Fibroblast of the aortic adventitia (primary cell): ENCODE results near the gene BAIAP2L1. TPM values are rescaled to one million over a fixed set of nuclear protein-coding genes. Genes with fewer than 3 reads are reported as not detected.

Experiments
- DNase-seq: peaks from one replicate; pipeline ENCODE4 v3.0.0-alpha.2; 2010; ENCODE audit warnings: low read depth
- H3K4me3 ChIP-seq: 2 replicates; pipeline ENCODE4 v1.5.1; 2011; ENCODE audit warnings: low read depth, mild to moderate bottlenecking, control low read depth, low read length, moderate library complexity
- total RNA-seq: library from RNA; depleted of rRNA; stranded (reverse); fragments of >200 nt; gene quantifications from 2 replicates; pipeline ENCODE4 v1.2.3, GENCODE V29; 2012; ENCODE audit warnings: low replicate concordance
- TF ChIP-seq, protein P1 (sequence below): IDR thresholded peaks from 2 replicates; pipeline ENCODE4 v1.5.1; 2011; ENCODE audit warnings: mild to moderate bottlenecking, low read length, control low read depth, inconsistent platforms; ENCODE audit not compliant: insufficient read depth

BAIAP2L1 gene
- total RNA-seq, 1 donor = 2.8 TPM

DNA sequence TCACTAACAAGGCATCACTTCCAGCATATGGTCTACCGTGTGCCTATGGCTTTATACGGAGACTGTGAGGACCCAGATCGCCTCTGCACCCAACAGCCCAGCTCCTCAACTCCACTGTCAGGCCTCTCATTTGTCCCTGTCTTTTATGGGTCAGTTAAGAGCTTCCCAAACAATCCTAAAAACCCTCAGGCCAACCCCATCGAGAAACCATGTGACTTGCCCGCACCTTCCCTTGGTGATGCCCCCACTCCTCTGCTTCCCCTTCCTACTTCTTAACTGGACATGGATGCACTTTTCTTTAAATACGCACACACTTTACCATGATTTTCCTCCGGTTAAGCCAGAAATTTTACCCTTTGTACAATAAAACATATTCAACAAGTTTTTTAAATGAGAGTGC lies 46.8 kb downstream of the BAIAP2L1 start:
- TF ChIP-seq, protein P1, sequence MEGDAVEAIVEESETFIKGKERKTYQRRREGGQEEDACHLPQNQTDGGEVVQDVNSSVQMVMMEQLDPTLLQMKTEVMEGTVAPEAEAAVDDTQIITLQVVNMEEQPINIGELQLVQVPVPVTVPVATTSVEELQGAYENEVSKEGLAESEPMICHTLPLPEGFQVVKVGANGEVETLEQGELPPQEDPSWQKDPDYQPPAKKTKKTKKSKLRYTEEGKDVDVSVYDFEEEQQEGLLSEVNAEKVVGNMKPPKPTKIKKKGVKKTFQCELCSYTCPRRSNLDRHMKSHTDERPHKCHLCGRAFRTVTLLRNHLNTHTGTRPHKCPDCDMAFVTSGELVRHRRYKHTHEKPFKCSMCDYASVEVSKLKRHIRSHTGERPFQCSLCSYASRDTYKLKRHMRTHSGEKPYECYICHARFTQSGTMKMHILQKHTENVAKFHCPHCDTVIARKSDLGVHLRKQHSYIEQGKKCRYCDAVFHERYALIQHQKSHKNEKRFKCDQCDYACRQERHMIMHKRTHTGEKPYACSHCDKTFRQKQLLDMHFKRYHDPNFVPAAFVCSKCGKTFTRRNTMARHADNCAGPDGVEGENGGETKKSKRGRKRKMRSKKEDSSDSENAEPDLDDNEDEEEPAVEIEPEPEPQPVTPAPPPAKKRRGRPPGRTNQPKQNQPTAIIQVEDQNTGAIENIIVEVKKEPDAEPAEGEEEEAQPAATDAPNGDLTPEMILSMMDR = no peak
- DNase-seq = no peak
- no peak overlapping the region for H3K4me3 ChIP-seq

DNA sequence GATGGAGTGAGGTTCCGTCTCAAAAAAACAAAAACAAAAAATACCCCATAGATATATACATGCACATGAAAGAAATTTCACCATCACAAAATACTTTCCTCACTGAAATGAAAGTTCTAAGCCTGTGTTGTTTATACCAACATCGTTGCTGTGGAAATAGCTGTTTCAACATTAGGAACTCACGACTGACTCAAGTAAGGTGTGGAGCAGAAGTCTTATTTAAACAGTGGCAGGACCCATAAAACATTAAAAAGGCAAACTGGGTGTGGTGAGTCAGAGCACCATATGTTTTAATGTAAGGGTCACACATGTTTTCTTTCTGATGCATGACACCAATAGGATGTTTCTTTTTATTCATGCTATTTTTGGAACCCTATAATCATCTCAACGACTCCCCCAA lies 48.3 kb downstream of the BAIAP2L1 start:
- no peak overlapping the region for H3K4me3 ChIP-seq
- peak; percentile 58 for DNase-seq
- TF ChIP-seq, protein P1 = no peak

DNA sequence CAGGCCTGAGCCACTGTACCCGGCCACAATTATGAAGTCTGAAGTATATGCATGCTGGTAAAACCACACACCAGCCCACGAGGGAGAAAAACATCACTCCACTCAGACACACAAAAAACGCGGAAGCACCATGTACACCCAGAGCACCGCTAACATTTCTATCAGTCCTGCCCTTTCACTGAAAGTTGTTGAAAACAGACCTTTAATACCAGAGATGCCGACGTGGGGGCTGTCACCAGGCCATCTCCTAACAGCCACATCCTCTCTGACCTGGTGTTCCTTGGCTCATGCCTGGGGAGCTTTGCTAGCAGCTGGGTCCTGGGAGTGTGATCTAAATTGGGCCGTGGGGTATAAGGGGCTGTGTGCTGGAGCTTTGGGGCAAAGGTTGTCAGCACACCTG lies 49.8 kb downstream of the BAIAP2L1 start:
- no peak for DNase-seq
- no peak overlapping the region for H3K4me3 ChIP-seq
- TF ChIP-seq, protein P1 = no peak

DNA sequence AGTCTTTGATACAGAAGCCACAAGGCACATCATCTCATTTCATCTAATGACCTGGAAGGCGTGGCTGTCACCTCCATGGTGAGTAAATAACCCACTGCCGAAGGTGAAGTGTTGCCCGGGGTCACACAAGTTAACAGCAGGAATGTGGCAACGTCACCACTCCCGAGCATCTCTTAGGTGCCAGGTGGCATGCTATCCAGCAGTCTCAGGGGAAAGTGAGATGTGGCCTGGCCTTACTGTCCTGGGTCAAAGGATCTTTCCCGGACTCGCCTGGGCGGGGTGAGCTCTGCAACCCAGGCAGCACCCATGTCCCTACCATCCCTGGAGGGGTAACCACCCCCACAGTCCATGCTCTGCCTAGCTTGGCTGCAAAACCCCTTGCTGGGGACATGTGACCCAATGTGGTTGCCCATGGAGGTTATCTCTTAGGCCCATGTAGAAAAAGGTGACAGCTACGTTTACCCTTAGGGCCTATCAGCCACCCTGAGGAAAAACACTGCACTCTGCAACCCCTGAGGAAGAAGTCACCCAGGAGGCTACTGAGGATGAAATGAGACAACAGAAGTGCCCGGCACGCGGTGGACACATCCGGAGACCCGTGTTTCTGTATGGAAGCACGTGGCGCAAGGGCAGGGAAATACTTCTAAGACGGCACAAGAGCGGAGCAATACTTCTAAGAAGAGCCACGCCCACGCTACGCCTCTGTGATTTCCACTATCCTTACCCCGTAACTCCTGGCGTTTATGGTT lies 52.0 kb downstream of the BAIAP2L1 start:
- TF ChIP-seq, protein P1 = no peak
- no peak overlapping the region for H3K4me3 ChIP-seq
- DNase-seq = no peak

DNA sequence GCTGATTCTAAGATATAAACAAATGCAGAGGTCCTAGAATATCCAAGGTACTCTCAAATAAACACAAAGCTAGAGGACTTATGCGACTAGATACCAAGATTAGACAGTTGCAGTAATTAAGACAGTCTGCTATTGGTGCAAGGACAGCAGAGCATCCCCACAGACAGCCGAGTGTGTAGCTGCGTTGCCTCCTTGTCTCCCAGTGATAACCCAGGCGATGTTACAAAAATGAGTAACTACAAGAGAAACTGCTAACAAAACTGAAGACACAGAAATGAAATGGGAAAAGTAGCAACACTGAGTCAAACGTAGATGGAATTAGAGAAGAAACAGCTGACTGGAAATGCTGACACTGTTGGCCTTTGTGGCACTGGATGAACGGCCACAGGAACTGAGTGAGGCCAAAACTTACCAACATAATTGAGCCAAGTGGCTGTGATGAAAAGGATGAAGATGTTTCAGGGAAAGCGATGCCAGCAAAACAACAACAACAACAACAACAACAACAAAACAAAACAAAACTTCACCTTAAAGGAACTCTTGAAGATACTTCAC lies 54.3 kb downstream of the BAIAP2L1 start:
- no peak overlapping the region for H3K4me3 ChIP-seq
- DNase-seq = no peak
- TF ChIP-seq, protein P1 = no peak

DNA sequence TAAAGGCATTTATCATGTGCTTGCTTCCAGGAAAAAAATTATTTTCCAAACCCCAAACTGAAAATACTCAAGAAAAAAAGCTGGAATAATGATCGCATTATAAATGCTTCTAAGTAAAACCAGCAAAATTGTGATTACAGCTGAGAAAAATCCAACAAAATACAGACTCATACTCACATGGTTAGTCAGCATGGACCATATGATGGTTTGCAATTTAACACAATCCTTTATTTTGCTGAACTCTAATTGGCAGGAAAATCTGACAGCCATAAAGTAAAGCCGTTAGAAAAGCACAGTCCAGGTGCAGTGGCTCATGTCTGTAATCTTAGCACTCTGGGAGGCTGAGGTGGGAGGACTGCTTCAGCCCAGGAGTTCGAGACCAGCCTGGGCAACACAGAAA lies 59.8 kb downstream of the BAIAP2L1 start:
- DNase-seq = peak; percentile 51
- TF ChIP-seq, protein P1 = no peak
- H3K4me3 ChIP-seq = no peak overlapping the region

DNA sequence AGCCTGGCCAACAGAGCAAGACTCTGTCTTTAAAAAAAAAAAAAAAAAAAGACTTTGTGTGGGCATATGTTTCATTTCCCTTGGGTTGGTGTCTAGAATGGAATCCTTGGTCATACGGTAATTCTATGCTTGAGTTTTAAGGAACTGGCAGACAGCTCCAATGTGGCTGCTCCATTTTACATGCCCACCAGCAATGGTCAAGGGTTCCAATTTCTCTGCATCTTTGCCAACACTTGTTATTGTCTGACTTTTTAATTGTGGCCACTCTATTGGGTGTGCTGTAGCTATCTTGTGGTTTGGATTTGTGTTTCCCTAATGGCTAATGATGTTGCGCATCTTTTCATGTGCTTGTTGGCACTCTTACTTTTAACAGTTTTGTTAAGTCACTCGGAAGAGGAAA lies 61.8 kb downstream of the BAIAP2L1 start:
- H3K4me3 ChIP-seq = no peak overlapping the region
- TF ChIP-seq, protein P1 = no peak
- DNase-seq = no peak
